Measurements from ENCODE around the gene TBC1D10A. TPM values are rescaled to one million over a fixed set of nuclear protein-coding genes. Genes with fewer than 3 reads are reported as not detected.
A peak's percentile ranks its signal among the peaks of the same experiment; 100 is the strongest.

The TBC1D10A gene, protein sequence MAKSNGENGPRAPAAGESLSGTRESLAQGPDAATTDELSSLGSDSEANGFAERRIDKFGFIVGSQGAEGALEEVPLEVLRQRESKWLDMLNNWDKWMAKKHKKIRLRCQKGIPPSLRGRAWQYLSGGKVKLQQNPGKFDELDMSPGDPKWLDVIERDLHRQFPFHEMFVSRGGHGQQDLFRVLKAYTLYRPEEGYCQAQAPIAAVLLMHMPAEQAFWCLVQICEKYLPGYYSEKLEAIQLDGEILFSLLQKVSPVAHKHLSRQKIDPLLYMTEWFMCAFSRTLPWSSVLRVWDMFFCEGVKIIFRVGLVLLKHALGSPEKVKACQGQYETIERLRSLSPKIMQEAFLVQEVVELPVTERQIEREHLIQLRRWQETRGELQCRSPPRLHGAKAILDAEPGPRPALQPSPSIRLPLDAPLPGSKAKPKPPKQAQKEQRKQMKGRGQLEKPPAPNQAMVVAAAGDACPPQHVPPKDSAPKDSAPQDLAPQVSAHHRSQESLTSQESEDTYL
- total RNA-seq, result 18.8 and 21.8 TPM in 2 replicates
- 11.8 and 14.9 TPM in 2 replicates for polyA plus RNA-seq

DNA sequence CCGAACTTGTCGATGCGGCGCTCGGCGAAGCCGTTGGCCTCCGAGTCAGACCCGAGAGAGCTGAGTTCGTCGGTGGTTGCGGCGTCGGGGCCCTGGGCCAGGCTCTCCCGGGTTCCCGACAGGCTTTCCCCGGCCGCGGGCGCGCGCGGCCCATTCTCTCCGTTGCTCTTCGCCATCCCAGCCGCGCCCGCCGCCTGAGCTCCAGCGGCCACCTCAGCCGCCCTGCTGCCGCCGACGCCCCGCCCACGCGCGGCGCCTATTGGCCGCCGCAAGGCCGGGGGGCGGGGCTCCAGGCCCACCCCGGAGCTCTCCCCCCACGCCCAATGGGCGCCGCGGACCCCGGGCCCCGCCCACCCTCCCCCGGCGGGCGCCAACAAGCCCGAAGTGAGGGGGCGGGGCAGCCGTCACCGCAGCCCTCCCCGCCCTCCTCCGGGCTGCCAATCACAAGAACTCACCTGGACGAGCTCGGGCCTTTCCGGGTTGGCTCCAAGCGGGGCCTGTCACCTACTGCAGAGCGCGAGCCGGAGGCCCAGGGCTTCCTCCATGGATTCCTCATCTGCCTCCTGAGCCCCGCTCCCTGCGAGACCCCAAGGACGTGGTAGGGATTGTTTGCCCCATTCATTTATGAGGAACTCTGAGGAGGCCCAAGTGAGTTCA lies at the start of gene TBC1D10A:
TSS of gene TBC1D10A (minus strand) at position 236 of the 657 bp plus-strand sequence. CDS start at position 176, 60 bp downstream.
- DNase-seq (ENCODE audit: low read depth in 1 of 2, low spot score in 1 of 2), result peak; percentile 94 to 96
- peaks cover 12% of the 10 kb centered on the region for H3K4me1 ChIP-seq (ENCODE audit: low read depth)
- H3K4me3 ChIP-seq, result peak within 1 kb of the TSS; percentile 79
- no peaks in the 10 kb centered on the region for H3K9me3 ChIP-seq (ENCODE audit: low read depth)
- H3K27me3 ChIP-seq, result no peaks in the 10 kb centered on the region
- peak within 1 kb of the TSS; percentile 61 for H3K27ac ChIP-seq
- TF ChIP-seq, protein P1, sequence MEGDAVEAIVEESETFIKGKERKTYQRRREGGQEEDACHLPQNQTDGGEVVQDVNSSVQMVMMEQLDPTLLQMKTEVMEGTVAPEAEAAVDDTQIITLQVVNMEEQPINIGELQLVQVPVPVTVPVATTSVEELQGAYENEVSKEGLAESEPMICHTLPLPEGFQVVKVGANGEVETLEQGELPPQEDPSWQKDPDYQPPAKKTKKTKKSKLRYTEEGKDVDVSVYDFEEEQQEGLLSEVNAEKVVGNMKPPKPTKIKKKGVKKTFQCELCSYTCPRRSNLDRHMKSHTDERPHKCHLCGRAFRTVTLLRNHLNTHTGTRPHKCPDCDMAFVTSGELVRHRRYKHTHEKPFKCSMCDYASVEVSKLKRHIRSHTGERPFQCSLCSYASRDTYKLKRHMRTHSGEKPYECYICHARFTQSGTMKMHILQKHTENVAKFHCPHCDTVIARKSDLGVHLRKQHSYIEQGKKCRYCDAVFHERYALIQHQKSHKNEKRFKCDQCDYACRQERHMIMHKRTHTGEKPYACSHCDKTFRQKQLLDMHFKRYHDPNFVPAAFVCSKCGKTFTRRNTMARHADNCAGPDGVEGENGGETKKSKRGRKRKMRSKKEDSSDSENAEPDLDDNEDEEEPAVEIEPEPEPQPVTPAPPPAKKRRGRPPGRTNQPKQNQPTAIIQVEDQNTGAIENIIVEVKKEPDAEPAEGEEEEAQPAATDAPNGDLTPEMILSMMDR (IDR thresholded peaks at IDR 0.05; ENCODE audit: low read depth, low read length), result no peak
- H3K36me3 ChIP-seq, result no peaks in the 10 kb centered on the region

DNA sequence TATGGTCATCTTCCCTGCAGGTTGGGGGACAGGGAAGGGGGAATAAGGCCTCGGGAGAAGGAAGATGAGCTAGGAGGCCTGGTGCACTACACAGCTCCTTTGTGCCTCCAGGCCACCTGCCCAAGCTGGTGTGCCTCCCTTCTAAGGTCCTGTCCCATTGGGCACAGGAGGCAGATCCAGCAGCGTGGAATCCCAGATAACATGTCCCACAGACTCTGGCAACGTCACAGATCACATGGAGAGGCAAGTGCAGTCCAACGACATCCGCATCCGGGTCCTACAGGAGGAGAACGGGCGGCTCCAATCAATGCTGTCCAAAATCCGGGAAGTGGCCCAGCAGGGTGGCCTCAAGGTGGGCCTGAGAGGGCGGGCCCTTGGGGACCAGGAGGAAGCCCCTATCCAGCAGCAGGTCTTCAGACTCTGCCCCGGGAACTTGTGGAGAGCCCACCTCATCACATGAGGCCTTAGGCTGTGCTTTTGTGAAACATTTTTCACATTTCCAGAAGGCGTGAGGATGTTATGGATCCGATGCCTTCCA lies 48.6 kb upstream of the TBC1D10A start:
- H3K4me1 ChIP-seq (ENCODE audit: low read depth), result no peaks in the 10 kb centered on the region
- H3K27me3 ChIP-seq, result no peaks in the 10 kb centered on the region
- no peak overlapping the region for H3K27ac ChIP-seq
- no peaks in the 10 kb centered on the region for H3K9me3 ChIP-seq (ENCODE audit: low read depth)
- H3K4me3 ChIP-seq, result no peak overlapping the region
- TF ChIP-seq, protein P1 (IDR thresholded peaks at IDR 0.05; ENCODE audit: low read depth, low read length), result no peak
- H3K36me3 ChIP-seq, result no peaks in the 10 kb centered on the region
- DNase-seq (ENCODE audit: low read depth in 1 of 2, low spot score in 1 of 2), result no peak

GRCh38 chr22:30373331-30374325 lies 46.9 kb upstream of the TBC1D10A start:
- DNase-seq (ENCODE audit: low read depth in 1 of 2, low spot score in 1 of 2), result no peak
- Histone ChIP-seq H3K4me3 (no peak overlapping the region), H3K27me3 (no peaks in the 10 kb centered on the region), H3K4me1 (ENCODE audit: low read depth) (no peaks in the 10 kb centered on the region), H3K36me3 (no peaks in the 10 kb centered on the region), H3K27ac (no peak overlapping the region), H3K9me3 (ENCODE audit: low read depth) (no peaks in the 10 kb centered on the region)
- TF ChIP-seq, protein P1 (IDR thresholded peaks at IDR 0.05; ENCODE audit: low read depth, low read length), result no peak

GRCh38 chr22:30372915-30373314 lies 46.2 kb upstream of the TBC1D10A start:
- H3K4me3 ChIP-seq, result no peak overlapping the region
- no peak for DNase-seq (ENCODE audit: low read depth in 1 of 2, low spot score in 1 of 2)
- H3K9me3 ChIP-seq (ENCODE audit: low read depth), result no peaks in the 10 kb centered on the region
- TF ChIP-seq, protein P1 (IDR thresholded peaks at IDR 0.05; ENCODE audit: low read depth, low read length), result no peak
- no peaks in the 10 kb centered on the region for H3K27me3 ChIP-seq
- no peak overlapping the region for H3K27ac ChIP-seq
- no peaks in the 10 kb centered on the region for H3K36me3 ChIP-seq
- H3K4me1 ChIP-seq (ENCODE audit: low read depth), result no peaks in the 10 kb centered on the region

DNA sequence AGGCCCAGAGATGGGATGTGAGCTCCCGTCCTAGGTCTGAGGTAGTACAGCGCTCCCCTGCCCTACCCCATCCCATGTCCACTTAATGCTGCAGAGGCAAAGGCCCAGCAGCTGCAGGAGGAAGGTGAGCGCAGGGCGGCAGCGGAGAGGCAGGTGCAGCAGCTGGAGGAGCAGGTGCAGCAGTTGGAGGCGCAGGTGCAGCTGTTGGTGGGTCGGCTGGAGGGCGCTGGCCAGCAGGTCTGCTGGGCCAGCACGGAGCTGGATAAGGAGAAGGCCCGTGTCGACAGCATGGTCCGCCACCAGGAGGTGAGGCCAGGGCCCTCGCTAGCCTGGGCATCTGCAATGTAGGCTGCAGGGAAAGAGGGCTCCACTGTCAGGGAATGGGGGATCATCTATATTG lies 45.2 kb upstream of the TBC1D10A start:
- Histone ChIP-seq H3K36me3 (no peaks in the 10 kb centered on the region), H3K27me3 (no peaks in the 10 kb centered on the region), H3K9me3 (ENCODE audit: low read depth) (no peaks in the 10 kb centered on the region), H3K4me1 (ENCODE audit: low read depth) (no peaks in the 10 kb centered on the region), H3K4me3 (no peak overlapping the region), H3K27ac (no peak overlapping the region)
- TF ChIP-seq, protein P1 (IDR thresholded peaks at IDR 0.05; ENCODE audit: low read depth, low read length), result no peak
- no peak for DNase-seq (ENCODE audit: low read depth in 1 of 2, low spot score in 1 of 2)

Data from cardiac muscle cell (in vitro differentiated cells and primary cell).